Measurements from ENCODE around the gene ETV3. TPM values are rescaled to one million over a fixed set of nuclear protein-coding genes. Genes with fewer than 3 reads are reported as not detected.

The ETV3 gene
- total and polyA plus RNA-seq, 10 of the 15 experiments (the other 5 are each of a cell fraction or from before 2014, with no cell fraction given), result 1.7 to 13.8 (median 7.2) TPM

DNA sequence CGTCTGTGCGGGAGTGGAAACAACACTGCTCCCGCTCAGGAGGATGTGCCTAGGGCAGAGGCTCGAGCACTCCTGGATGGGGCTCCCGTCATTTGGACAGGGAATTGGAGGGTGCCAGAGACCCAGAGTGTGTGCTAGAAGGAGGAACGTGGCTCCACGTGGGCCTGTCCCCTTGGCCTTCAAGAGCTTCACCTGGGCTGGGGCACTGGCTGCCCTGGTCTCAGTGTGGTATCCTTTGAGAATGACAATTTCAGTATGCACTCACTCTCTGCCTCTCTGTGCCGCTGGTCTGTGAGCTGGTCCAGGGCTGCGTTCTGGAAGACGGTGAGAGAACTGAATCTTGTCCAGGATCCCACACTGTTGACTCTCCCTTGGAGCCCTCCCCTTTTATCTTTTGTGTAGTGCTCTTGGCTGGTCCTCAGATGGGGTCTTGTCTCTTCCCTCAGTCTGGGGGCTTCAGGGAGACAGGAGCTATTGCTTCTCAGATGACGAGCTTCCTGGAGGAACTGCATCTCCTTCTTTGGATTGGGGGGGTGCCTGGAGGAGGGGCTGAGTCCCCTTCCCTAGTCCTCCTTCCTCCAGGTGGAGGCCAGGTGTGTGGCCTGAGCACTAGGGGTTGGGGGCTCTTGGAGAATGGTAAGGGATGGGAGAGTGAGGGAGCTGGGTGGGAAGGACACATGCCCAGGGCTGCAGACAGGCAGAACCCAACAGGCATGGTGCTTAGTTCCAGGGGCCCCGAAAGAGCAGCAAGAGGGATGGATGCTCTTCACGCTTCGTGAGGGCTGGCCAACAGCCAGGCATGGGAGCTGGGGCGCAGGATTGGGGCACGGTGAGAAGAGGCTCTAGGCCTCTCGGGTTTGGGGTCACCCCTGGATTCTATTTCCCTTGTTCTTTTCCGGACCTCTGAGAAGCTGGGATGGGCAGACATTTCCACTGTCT is 23.7 kb downstream of the ETV3 start:
- H3K4me3 ChIP-seq, result no peak overlapping the region
- ATAC-seq, result no peak
- CTCF ChIA-PET, result interaction anchor here (1.6 to 2.1 kb wide), 2 partner anchors 25 to 40 kb away, joined by 4 to 7 read pairs; no protein-coding TSS in a partner anchor
- H3K27ac ChIP-seq (ENCODE audit: control insufficient read depth, insufficient read depth), result no peak overlapping the region
- H3K27me3 ChIP-seq (replicated peaks in 1 of 2; ENCODE audit: control insufficient read depth in 2 of 2, insufficient read depth in 2 of 2, low read length in 1 of 2), result 0 out of 4 replicates have a peak, but pooled peaks cover 0 to 2% of the 10 kb centered on the region in 2 experiments
- H3K9ac ChIP-seq (ENCODE audit: control insufficient read depth, insufficient read depth, low read length), result no peak overlapping the region
- no peak for TF ChIP-seq CHD4 (IDR thresholded peaks at IDR 0.05)
- no peak for TF ChIP-seq SREBF2 (IDR thresholded peaks at IDR 0.05; ENCODE audit: low read length)
- no peak for TF ChIP-seq RUNX3 (IDR thresholded peaks at IDR 0.05; ENCODE audit: low read length)
- TF ChIP-seq RCOR1 (conservative IDR thresholded peaks at IDR 0.05; ENCODE audit: low read depth, low read length), result no peak
- TF ChIP-seq CBX5 (IDR thresholded peaks at IDR 0.05; ENCODE audit: low read depth), result no peak
- TF ChIP-seq JUND (IDR thresholded peaks at IDR 0.05; ENCODE audit: low read depth, low read length), result no peak
- TF ChIP-seq BHLHE40 (IDR thresholded peaks at IDR 0.05; ENCODE audit: borderline replicate concordance in 1 of 2, low read depth in 2 of 2, low read length in 1 of 2), result no peak
- no peak for TF ChIP-seq IRF4 (IDR thresholded peaks at IDR 0.05; ENCODE audit: low read depth, low read length)
- no peak for TF ChIP-seq YY1 (IDR thresholded peaks at IDR 0.05; ENCODE audit: low read depth, low read length)
- no peak for TF ChIP-seq ZSCAN29 (IDR thresholded peaks at IDR 0.05)
- TF ChIP-seq MTA3 (IDR thresholded peaks at IDR 0.05; ENCODE audit: borderline replicate concordance, low read length), result no peak
- no peak for TF ChIP-seq SUPT20H (IDR thresholded peaks at IDR 0.05; ENCODE audit: borderline replicate concordance, control insufficient read depth, low read depth, low read length)
- TF ChIP-seq, protein P1, sequence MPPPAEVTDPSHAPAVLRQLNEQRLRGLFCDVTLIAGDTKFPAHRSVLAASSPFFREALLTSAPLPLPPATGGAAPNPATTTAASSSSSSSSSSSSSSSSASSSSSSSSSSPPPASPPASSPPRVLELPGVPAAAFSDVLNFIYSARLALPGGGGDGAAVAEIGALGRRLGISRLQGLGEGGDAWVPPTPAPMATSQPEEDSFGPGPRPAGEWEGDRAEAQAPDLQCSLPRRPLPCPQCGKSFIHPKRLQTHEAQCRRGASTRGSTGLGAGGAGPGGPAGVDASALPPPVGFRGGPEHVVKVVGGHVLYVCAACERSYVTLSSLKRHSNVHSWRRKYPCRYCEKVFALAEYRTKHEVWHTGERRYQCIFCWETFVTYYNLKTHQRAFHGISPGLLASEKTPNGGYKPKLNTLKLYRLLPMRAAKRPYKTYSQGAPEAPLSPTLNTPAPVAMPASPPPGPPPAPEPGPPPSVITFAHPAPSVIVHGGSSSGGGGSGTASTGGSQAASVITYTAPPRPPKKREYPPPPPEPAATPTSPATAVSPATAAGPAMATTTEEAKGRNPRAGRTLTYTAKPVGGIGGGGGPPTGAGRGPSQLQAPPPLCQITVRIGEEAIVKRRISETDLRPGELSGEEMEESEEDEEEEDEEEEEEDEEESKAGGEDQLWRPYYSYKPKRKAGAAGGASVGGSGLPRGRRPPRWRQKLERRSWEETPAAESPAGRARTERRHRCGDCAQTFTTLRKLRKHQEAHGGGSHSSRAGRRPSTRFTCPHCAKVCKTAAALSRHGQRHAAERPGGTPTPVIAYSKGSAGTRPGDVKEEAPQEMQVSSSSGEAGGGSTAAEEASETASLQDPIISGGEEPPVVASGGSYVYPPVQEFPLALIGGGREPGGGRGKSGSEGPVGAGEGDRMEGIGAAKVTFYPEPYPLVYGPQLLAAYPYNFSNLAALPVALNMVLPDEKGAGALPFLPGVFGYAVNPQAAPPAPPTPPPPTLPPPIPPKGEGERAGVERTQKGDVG (CRISPR knock-in tag; IDR thresholded peaks at IDR 0.05), result no peak
- TF ChIP-seq NFXL1 (IDR thresholded peaks at IDR 0.05; ENCODE audit: borderline replicate concordance), result no peak
- TF ChIP-seq ASH2L (IDR thresholded peaks at IDR 0.05; ENCODE audit: borderline replicate concordance, low read depth), result no peak
- TF ChIP-seq WRNIP1 (IDR thresholded peaks at IDR 0.05; ENCODE audit: borderline replicate concordance, low read depth, low read length), result no peak
- H2AFZ ChIP-seq (ENCODE audit: control insufficient read depth, low read depth, low read length), result no peak overlapping the region
- H3K4me2 ChIP-seq (ENCODE audit: control insufficient read depth, insufficient read depth), result no peak overlapping the region
- FAIRE-seq, result no peak
- H4K20me1 ChIP-seq (ENCODE audit: control insufficient read depth, insufficient read depth), result no peaks in the 10 kb centered on the region
- SMC1A ChIA-PET (ENCODE audit: uncharacterized antibody, unreplicated experiment), result no interaction called here
- intact Hi-C loops (cut with micrococcal nuclease; ENCODE audit: unreplicated experiment) (no loop called here), in situ Hi-C loops (cut with MboI) (no loop called here)
- POLR2A ChIA-PET, result interaction anchor here (1.7 kb wide), 1 partner anchor 33 kb away, joined by 4 read pairs; no protein-coding TSS in a partner anchor
- no TSS peak for BruUV-seq (replicated peaks)
- H3K36me3 ChIP-seq (ENCODE audit: control insufficient read depth in 2 of 2, insufficient read depth in 2 of 2, low read length in 1 of 2), result no peaks in the 10 kb centered on the region
- H3K9me3 ChIP-seq (replicated peaks; ENCODE audit: control insufficient read depth, insufficient read depth, low read length), result no peaks in the 10 kb centered on the region
- H3K4me1 ChIP-seq (ENCODE audit: control insufficient read depth, insufficient read depth, low read length), result peaks cover 18% of the 10 kb centered on the region
- H3K79me2 ChIP-seq (ENCODE audit: control insufficient read depth, insufficient read depth, low read length), result no peaks in the 10 kb centered on the region
- RAD21 ChIA-PET (ENCODE audit: unreplicated experiment), result no interaction called here
- WGBS (ENCODE audit: insufficient coverage, insufficient replicate concordance, low lambda C conversion rate, missing lambda C conversion rate), result 46% methylated on average over 18 of the region's 18 CpGs
- no peak for DNase-seq (ENCODE audit: low read depth, low spot score)

Data from GM12878 (cell line).